ENCODE data around the gene YIPF2.
A peak's percentile ranks its signal among the peaks of the same experiment; 100 is the strongest.
"Not testable (repeated sequence)": the region's sequence is repeated elsewhere in the genome, so short reads cannot be mapped to it uniquely, and the experiment has no call there.

YIPF2 gene

GRCh38 chr19:10960314-10961072 lies 32.1 kb upstream of the YIPF2 start, which contains the start of gene SMARCA4:
SMARCA4 (plus strand) TSS chr19:10961030; CDS start chr19:10984152, 23,122 bp downstream.
- peak; percentile 84 for DNase-seq (ENCODE audit: low read depth)
- H3K4me3 ChIP-seq (ENCODE audit: low read depth, low read length): peak within 1 kb of the TSS; percentile 97
- TF ChIP-seq, protein P1, sequence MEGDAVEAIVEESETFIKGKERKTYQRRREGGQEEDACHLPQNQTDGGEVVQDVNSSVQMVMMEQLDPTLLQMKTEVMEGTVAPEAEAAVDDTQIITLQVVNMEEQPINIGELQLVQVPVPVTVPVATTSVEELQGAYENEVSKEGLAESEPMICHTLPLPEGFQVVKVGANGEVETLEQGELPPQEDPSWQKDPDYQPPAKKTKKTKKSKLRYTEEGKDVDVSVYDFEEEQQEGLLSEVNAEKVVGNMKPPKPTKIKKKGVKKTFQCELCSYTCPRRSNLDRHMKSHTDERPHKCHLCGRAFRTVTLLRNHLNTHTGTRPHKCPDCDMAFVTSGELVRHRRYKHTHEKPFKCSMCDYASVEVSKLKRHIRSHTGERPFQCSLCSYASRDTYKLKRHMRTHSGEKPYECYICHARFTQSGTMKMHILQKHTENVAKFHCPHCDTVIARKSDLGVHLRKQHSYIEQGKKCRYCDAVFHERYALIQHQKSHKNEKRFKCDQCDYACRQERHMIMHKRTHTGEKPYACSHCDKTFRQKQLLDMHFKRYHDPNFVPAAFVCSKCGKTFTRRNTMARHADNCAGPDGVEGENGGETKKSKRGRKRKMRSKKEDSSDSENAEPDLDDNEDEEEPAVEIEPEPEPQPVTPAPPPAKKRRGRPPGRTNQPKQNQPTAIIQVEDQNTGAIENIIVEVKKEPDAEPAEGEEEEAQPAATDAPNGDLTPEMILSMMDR (IDR thresholded peaks at IDR 0.05; ENCODE audit: control insufficient read depth, extremely low read depth, insufficient read depth): no peak

GRCh38 chr19:10959277-10959968 lies 31.0 kb upstream of the YIPF2 start:
- not testable (repeated sequence) for DNase-seq (ENCODE audit: low read depth)
- H3K4me3 ChIP-seq (ENCODE audit: low read depth, low read length): peak overlapping the region; percentile 83

GRCh38 chr19:10952809-10953208 lies 24.4 kb upstream of the YIPF2 start:
- peak; percentile 88 for DNase-seq (ENCODE audit: low read depth)
- no peak overlapping the region for H3K4me3 ChIP-seq (ENCODE audit: low read depth, low read length)
- TF ChIP-seq, protein P1 (IDR thresholded peaks at IDR 0.05; ENCODE audit: control insufficient read depth, extremely low read depth, insufficient read depth): no peak

GRCh38 chr19:10946958-10947657 lies 18.7 kb upstream of the YIPF2 start:
- no peak for DNase-seq (ENCODE audit: low read depth)
- TF ChIP-seq, protein P1 (IDR thresholded peaks at IDR 0.05; ENCODE audit: control insufficient read depth, extremely low read depth, insufficient read depth): no peak
- no peak overlapping the region for H3K4me3 ChIP-seq (ENCODE audit: low read depth, low read length)

GRCh38 chr19:10945264-10945663 lies 16.8 kb upstream of the YIPF2 start:
- TF ChIP-seq, protein P1 (IDR thresholded peaks at IDR 0.05; ENCODE audit: control insufficient read depth, extremely low read depth, insufficient read depth): no peak
- no peak for DNase-seq (ENCODE audit: low read depth)
- H3K4me3 ChIP-seq (ENCODE audit: low read depth, low read length): no peak overlapping the region

GRCh38 chr19:10943412-10943811 lies 15.0 kb upstream of the YIPF2 start:
- H3K4me3 ChIP-seq (ENCODE audit: low read depth, low read length); DNase-seq (ENCODE audit: low read depth): not testable (repeated sequence)

DNA sequence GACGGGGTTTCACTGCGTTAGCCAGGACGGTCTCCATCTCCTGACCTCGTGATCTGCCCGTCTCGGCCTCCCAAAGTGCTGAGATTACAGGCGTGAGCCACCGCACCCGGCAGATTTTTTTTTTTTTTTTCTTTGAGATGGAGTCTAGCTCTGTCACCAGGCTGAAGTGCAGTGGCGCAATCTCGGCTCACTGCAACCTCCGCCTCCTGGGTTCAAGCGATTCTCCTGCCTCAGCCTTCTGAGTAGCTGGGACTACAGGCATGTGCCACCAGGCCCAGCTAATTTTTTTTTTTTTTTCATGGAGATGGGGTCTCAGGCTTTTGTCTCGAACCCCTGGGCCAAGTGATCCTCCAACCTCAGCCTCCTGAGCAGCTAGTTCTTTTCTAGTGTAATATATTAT lies 13.2 kb upstream of the YIPF2 start:
- not testable (repeated sequence) for H3K4me3 ChIP-seq (ENCODE audit: low read depth, low read length); DNase-seq (ENCODE audit: low read depth)

DNA sequence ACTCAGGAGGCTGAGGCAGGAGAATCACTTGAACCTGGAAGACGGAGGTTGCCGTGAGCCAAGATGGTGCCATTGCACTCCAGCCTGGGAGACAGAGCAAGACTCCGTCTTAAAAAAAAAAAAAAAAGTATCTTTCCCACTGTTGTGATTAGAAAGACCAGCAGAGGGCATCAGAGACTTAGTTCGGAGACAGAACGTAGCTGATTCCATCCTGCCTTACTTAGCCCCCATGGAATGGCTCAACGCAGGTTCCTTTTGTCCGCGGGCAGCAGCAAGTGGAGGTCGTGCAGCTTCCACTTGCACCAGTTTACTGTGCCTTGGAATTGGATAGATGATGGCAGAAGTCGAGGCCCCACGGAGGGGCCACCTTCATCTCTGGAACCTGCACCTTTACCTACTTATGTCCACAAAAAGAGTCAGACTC lies 8.2 kb upstream of the YIPF2 start:
- no peak overlapping the region for H3K4me3 ChIP-seq (ENCODE audit: low read depth, low read length)
- TF ChIP-seq, protein P1 (IDR thresholded peaks at IDR 0.05; ENCODE audit: control insufficient read depth, extremely low read depth, insufficient read depth): peak; percentile 66
- peak; percentile 58 for DNase-seq (ENCODE audit: low read depth)

Measured in LNCaP clone FGC (cell line).